Panc1 (cell line): ENCODE data around the gene GPR42. TPM values are rescaled to one million over a fixed set of nuclear protein-coding genes. Genes with fewer than 3 reads are reported as not detected.
"Not testable (repeated sequence)": the region's sequence is repeated elsewhere in the genome, so short reads cannot be mapped to it uniquely, and the experiment has no call there.

Source experiments
- ATAC-seq: fragments of 200-7000 bp; cut with Tn5 transposase; 2 replicates; pipeline ENCODE4 v1.9.1; 2020; ENCODE audit warnings: mild to moderate bottlenecking, moderate library complexity
- BruUV-seq: library from RNA; stranded (reverse); fragments of 400-500 nt; replicated peaks from 2 replicates; lab custom pipeline; 2021; lab: Mats Ljungman, UMichigan
- CTCF ChIA-PET: fragments of 300-600 bp; sonication (Branson Sonifier 250); formaldehyde crosslinking; loops from one replicate; lab custom pipeline; 2022; ENCODE audit warnings: antibody characterized with exemption; lab: Charles Lee
- POLR2A ChIA-PET: fragments of 300-600 bp; sonication (Branson Sonifier 250); formaldehyde crosslinking; loops from one replicate; lab custom pipeline; 2022; ENCODE audit warnings: antibody characterized with exemption; lab: Charles Lee
- DNase-seq: peaks from one replicate; pipeline ENCODE4 v3.0.0-alpha.2; 2010; ENCODE audit warnings: low read depth, low spot score
- H3K27ac ChIP-seq: 2 replicates; pipeline ENCODE4 v1.5.1; 2011; ENCODE audit warnings: mild to moderate bottlenecking, low read length, inconsistent platforms
- H3K27me3 ChIP-seq: fragments of 200-500 bp; sonication (Bioruptor generic); 2 replicates; pipeline ENCODE4 v1.6.0; 2014; ENCODE audit warnings: low read length, inconsistent platforms; ENCODE audit not compliant: control insufficient read depth, insufficient read depth
- H3K36me3 ChIP-seq: fragments of 200-500 bp; sonication (Bioruptor generic); 2 replicates; pipeline ENCODE4 v1.5.1; 2014; ENCODE audit warnings: inconsistent platforms, mild to moderate bottlenecking, low read length, moderate library complexity; ENCODE audit not compliant: control insufficient read depth, insufficient read depth
- H3K4me1 ChIP-seq: 2 replicates; pipeline ENCODE4 v1.5.1; 2011; ENCODE audit warnings: inconsistent platforms, mild to moderate bottlenecking, low read length, moderate library complexity; ENCODE audit not compliant: control insufficient read depth, insufficient read depth
- H3K4me3 ChIP-seq, 2 experiments: 2 replicates each; pipeline ENCODE4 v1.5.1; 2011 to 2012; ENCODE audit warnings: low read depth in 2 of 2, low read length in 2 of 2, mild to moderate bottlenecking in 2 of 2, inconsistent platforms in 1 of 2, moderate library complexity in 1 of 2
- H3K9me3 ChIP-seq: fragments of 200-500 bp; sonication (Bioruptor generic); 2 replicates; pipeline ENCODE4 v1.5.1; 2014; ENCODE audit warnings: low read depth, mild to moderate bottlenecking, inconsistent platforms, low read length, moderate library complexity; ENCODE audit not compliant: control insufficient read depth, insufficient read depth
- POLR2AphosphoS5 ChIP-seq: IDR thresholded peaks from 2 replicates; pipeline ENCODE4 v1.6.1; 2012; ENCODE audit warnings: mild to moderate bottlenecking, low read depth, low read length, moderate library complexity
- SIN3A ChIP-seq: IDR thresholded peaks from 2 replicates; pipeline ENCODE4 v1.6.1; 2012; ENCODE audit warnings: low read depth, mild to moderate bottlenecking, low read length, moderate library complexity, borderline replicate concordance; ENCODE audit not compliant: insufficient read depth
- TCF7L2 ChIP-seq: IDR thresholded peaks from 2 replicates; pipeline ENCODE4 v1.6.1; 2011; ENCODE audit warnings: mild to moderate bottlenecking, low read depth, low read length, inconsistent platforms
- in situ Hi-C: cut with HindIII; loops from 2 replicates; pipeline ENCODE4 v1.10.0; 2016; ENCODE audit warnings: low sequenced_read_pairs, low pct_unique_long_range_greater_than_20kb
- intact Hi-C: fragments of 100-400 bp; cut with micrococcal nuclease; formaldehyde crosslinking; loops from one replicate; pipeline ENCODE4 v1.10.0; 2022; ENCODE audit not compliant: unreplicated experiment
- total RNA-seq: library from RNA; stranded (reverse); gene quantifications from one replicate; pipeline ENCODE4 v1.2.1, GENCODE V29; 2021; ENCODE audit not compliant: unreplicated experiment
- TF ChIP-seq, protein P1 (sequence below), 2 experiments: IDR thresholded peaks; 2 replicates each; pipeline ENCODE4 v1.6.1; 2011 to 2012; ENCODE audit warnings: low read depth in 2 of 2, control low read depth in 1 of 2, low read length in 1 of 2, mild to moderate bottlenecking in 1 of 2, moderate library complexity in 1 of 2; ENCODE audit not compliant: insufficient read depth in 1 of 2
- TF ChIP-seq, protein P2 (sequence below): fragments of 450-650 bp; IDR thresholded peaks from 2 replicates; pipeline ENCODE4 v1.5.1; 2017; ENCODE audit warnings: mild to moderate bottlenecking

GPR42 gene
- total RNA-seq, 1 experiment from 2014 or later: not detected

DNA sequence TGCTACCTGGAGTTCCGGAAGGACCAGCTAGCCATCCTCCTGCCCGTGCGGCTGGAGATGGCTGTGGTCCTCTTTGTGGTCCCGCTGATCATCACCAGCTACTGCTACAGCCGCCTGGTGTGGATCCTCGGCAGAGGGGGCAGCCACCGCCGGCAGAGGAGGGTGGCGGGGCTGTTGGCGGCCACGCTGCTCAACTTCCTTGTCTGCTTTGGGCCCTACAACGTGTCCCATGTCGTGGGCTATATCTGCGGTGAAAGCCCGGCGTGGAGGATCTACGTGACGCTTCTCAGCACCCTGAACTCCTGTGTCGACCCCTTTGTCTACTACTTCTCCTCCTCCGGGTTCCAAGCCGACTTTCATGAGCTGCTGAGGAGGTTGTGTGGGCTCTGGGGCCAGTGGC is 11.5 kb upstream of the GPR42 start:
- BruUV-seq, H3K4me3 ChIP-seq, H3K27ac ChIP-seq, H3K4me1 ChIP-seq, CTCF ChIA-PET, H3K9me3 ChIP-seq, DNase-seq, ATAC-seq, in situ Hi-C loops, H3K27me3 ChIP-seq, POLR2A ChIA-PET, H3K36me3 ChIP-seq: not testable (repeated sequence)
- intact Hi-C loops: loop anchor here (10.0 kb wide), 1 partner anchor 135 kb away; the partner anchor contains the start of gene KRTDAP

DNA sequence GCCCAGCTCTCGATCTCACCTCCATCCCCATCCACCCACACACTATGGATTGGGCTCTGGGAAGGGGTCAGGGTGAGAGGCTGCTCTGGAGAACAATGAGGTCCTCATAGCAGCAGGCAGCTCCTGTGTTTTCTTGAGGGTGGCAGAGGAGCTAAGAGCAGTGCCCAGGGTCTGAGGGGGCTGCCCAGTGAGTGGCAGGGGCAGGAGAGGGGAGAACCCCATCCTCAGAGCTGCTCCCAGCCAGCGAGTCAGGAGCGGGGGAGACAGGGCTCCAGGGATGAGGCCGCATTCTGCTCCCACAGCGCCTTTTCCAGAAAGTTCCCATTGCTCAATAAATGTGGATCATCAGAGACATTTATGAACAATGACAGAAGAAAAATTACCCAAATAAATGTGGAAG is 10.8 kb upstream of the GPR42 start:
- POLR2A ChIA-PET, H3K9me3 ChIP-seq, H3K4me3 ChIP-seq, CTCF ChIA-PET, H3K4me1 ChIP-seq, H3K27me3 ChIP-seq, H3K36me3 ChIP-seq, H3K27ac ChIP-seq, DNase-seq, in situ Hi-C loops, ATAC-seq, intact Hi-C loops, BruUV-seq: not testable (repeated sequence)

DNA sequence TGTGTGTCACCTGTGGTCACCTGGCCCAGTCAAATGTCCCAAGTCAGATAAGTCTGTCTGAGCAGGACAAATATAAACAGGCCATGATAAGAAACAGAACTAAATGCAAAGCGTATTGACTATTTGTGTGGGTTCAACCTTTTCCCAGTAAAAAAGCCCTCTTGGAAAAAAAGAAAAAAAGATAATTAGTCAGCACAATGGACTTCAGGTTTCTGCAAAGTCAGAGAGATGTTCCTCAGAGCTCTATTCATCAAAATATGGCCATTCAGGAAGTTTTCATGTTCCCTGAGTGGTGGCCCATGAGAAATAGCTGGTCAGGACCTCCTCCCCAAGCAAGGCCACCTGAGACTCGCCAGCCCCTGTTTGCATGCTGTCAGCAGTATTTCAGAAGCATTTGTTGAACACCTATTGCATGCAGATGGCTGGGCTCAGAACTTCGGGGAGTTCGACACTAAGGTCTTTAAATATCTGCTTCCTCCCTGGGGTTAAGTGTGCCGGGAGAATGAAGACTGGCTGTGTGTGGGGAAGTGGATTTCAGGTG is 9.9 kb upstream of the GPR42 start:
- Histone ChIP-seq H3K4me3 (no peak overlapping the region), H3K27me3 (peaks cover 2% of the 10 kb centered on the region; the same call in 1 of the 2 replicates), H3K27ac (no peak overlapping the region), H3K36me3 (no peaks in the 10 kb centered on the region), H3K4me1 (no peaks in the 10 kb centered on the region), H3K9me3 (no peaks in the 10 kb centered on the region)
- BruUV-seq: no TSS peak
- in situ Hi-C loops: no loop called here
- DNase-seq: no peak
- intact Hi-C loops: no loop called here
- TF ChIP-seq, protein P1, sequence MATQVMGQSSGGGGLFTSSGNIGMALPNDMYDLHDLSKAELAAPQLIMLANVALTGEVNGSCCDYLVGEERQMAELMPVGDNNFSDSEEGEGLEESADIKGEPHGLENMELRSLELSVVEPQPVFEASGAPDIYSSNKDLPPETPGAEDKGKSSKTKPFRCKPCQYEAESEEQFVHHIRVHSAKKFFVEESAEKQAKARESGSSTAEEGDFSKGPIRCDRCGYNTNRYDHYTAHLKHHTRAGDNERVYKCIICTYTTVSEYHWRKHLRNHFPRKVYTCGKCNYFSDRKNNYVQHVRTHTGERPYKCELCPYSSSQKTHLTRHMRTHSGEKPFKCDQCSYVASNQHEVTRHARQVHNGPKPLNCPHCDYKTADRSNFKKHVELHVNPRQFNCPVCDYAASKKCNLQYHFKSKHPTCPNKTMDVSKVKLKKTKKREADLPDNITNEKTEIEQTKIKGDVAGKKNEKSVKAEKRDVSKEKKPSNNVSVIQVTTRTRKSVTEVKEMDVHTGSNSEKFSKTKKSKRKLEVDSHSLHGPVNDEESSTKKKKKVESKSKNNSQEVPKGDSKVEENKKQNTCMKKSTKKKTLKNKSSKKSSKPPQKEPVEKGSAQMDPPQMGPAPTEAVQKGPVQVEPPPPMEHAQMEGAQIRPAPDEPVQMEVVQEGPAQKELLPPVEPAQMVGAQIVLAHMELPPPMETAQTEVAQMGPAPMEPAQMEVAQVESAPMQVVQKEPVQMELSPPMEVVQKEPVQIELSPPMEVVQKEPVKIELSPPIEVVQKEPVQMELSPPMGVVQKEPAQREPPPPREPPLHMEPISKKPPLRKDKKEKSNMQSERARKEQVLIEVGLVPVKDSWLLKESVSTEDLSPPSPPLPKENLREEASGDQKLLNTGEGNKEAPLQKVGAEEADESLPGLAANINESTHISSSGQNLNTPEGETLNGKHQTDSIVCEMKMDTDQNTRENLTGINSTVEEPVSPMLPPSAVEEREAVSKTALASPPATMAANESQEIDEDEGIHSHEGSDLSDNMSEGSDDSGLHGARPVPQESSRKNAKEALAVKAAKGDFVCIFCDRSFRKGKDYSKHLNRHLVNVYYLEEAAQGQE (IDR thresholded peaks at IDR 0.05; ENCODE audit: insufficient read depth in 1 of 2, low read depth in 2 of 2, low read length in 1 of 2): no peak
- TF ChIP-seq TCF7L2 (no peak), POLR2AphosphoS5 (no peak), SIN3A (no peak)
- TF ChIP-seq, protein P2, sequence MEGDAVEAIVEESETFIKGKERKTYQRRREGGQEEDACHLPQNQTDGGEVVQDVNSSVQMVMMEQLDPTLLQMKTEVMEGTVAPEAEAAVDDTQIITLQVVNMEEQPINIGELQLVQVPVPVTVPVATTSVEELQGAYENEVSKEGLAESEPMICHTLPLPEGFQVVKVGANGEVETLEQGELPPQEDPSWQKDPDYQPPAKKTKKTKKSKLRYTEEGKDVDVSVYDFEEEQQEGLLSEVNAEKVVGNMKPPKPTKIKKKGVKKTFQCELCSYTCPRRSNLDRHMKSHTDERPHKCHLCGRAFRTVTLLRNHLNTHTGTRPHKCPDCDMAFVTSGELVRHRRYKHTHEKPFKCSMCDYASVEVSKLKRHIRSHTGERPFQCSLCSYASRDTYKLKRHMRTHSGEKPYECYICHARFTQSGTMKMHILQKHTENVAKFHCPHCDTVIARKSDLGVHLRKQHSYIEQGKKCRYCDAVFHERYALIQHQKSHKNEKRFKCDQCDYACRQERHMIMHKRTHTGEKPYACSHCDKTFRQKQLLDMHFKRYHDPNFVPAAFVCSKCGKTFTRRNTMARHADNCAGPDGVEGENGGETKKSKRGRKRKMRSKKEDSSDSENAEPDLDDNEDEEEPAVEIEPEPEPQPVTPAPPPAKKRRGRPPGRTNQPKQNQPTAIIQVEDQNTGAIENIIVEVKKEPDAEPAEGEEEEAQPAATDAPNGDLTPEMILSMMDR: no peak
- POLR2A ChIA-PET: no interaction called here
- CTCF ChIA-PET: no interaction called here
- no peak for ATAC-seq
